HG03469 (cell line): ENCODE results near the gene TIMP3.

Experiments
- ATAC-seq: cut with Tn5 transposase; IDR thresholded peaks from one replicate; pipeline ENCODE4 v1.9.1; 2021; ENCODE audit warnings: mild to moderate bottlenecking, moderate library complexity, moderate number of reproducible peaks; ENCODE audit not compliant: unreplicated experiment

TIMP3 gene

GRCh38 chr22:32805361-32805881 is 3.9 kb downstream of the TIMP3 start:
- ATAC-seq = no peak

- ATAC-seq = no peak
These were observed 4.8 kb downstream of the TIMP3 start for GRCh38 chr22:32806296-32806695.

- ATAC-seq = no peak
These were observed 6.5 kb downstream of the TIMP3 start for GRCh38 chr22:32808038-32808445.

GRCh38 chr22:32809786-32810554 is 8.5 kb downstream of the TIMP3 start:
- ATAC-seq = no peak

- ATAC-seq = no peak
These were observed 9.1 kb downstream of the TIMP3 start for GRCh38 chr22:32810555-32811133.

- ATAC-seq = no peak
These were observed 10.5 kb downstream of the TIMP3 start for GRCh38 chr22:32811788-32812545.

GRCh38 chr22:32814285-32814860 is 12.9 kb downstream of the TIMP3 start:
- ATAC-seq = no peak

GRCh38 chr22:32815059-32815458 is 13.6 kb downstream of the TIMP3 start:
- no peak for ATAC-seq

GRCh38 chr22:32815943-32816342 is 14.4 kb downstream of the TIMP3 start:
- ATAC-seq = no peak

- no peak for ATAC-seq
These were observed 15.7 kb downstream of the TIMP3 start for GRCh38 chr22:32817137-32817730.

- ATAC-seq = no peak
These were observed 17.1 kb downstream of the TIMP3 start for GRCh38 chr22:32818446-32819115.

- ATAC-seq = no peak
These were observed 17.6 kb downstream of the TIMP3 start for GRCh38 chr22:32819120-32819519.

- no peak for ATAC-seq
These were observed 18.9 kb downstream of the TIMP3 start for GRCh38 chr22:32820131-32821119.

GRCh38 chr22:32822179-32822877 is 20.8 kb downstream of the TIMP3 start:
- ATAC-seq = no peak

- no peak for ATAC-seq
These were observed 21.7 kb downstream of the TIMP3 start for GRCh38 chr22:32823024-32823730.

- ATAC-seq = no peak
These were observed 23.2 kb downstream of the TIMP3 start for GRCh38 chr22:32824531-32825312.

GRCh38 chr22:32826537-32826936 is 25.0 kb downstream of the TIMP3 start:
- ATAC-seq = no peak
